Cerebellar nuclear complex (tissue), 1 donor: ENCODE data around the gene C2orf92.
"Not testable (repeated sequence)": the region's sequence is repeated elsewhere in the genome, so short reads cannot be mapped to it uniquely, and the experiment has no call there.

Experiments used
- DNase-seq, 2 experiments: peaks; one replicate each; lab custom pipeline; 2025; lab: John Stamatoyannopoulos, UW

The C2orf92 gene

DNA sequence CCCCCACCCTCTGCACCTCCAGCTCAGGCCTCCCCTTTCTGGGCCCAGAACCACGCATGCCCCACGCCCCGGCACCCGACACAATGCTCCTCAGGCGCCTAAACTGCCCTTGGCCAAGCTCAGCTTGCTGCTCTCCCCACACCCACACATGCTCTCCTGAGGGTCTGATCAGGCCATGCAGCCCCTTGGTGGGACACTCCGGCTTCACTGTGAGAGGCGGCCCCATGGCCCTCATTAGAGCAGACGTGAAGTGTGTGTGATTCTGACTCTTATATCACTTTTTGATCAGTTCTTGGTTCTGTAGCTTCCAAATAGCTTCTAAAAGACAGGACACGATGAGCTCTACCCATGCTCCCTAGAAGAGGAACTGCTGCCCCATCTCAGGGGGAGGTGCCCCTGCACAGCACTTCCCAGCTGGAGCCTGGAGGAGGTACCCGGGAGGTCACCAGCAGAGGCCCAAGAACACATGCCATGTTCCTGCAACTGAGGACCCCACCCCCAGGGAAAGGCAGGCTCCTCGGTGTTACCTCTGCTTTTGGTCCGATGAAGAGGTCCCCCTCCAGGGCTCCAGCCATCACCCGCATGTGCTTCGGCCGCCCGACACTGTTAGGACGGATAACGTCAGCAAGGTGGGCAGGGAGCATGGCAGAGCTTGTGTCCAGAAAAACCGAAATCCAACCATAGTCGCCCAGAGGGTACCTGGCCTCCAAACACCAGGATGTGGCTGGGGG lies 9.3 kb upstream of the C2orf92 start:
- no peak for DNase-seq

DNA sequence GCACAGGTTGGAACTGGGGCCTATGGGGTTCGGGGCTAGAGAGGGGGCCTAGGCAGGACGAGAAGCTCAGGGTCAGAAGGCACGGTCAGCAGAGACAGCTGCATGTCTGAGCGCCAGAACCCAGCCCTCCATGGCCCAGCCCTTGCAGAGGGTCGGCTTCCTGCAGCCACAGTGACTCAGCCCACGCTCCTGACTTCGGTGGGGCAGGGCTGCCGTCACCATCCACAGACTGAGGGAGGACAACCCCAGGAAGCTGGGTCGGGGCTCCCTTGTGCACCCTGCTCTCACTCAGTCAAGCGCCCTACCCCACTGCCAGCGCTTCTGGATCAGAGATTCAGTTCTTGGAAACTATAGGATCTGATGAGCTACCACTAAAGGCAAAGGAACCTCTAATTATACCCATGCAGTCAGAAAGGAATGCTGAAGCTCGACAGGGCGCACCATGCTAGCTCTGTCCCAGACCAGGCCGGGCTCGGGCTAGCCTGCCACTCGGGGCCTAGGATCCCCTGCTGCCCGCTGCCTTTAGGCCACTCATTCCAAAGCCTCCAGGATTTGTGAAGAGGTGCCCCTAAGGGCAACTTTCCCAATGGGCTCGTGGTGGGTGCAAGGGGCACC lies 8.6 kb upstream of the C2orf92 start:
- DNase-seq = no peak

DNA sequence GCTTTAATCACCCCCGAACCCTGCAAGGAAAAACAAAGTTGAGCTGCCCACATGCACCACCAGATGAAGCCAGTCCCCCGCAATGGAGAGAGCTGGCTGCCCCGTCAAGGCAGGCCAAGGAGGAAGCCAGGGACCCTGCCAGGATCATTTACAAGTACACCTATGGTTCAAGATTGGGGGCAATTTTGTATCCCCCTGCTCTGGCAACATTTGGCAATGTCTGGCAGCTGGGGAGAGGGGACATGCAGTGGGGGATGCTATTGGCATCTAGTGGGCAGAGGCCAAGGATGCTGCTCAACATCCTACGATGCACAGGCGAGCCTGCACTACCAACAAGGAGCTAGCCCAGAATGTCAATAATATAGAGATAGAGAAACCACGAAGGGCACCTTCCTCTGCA lies 7.6 kb upstream of the C2orf92 start:
- DNase-seq = no peak

DNA sequence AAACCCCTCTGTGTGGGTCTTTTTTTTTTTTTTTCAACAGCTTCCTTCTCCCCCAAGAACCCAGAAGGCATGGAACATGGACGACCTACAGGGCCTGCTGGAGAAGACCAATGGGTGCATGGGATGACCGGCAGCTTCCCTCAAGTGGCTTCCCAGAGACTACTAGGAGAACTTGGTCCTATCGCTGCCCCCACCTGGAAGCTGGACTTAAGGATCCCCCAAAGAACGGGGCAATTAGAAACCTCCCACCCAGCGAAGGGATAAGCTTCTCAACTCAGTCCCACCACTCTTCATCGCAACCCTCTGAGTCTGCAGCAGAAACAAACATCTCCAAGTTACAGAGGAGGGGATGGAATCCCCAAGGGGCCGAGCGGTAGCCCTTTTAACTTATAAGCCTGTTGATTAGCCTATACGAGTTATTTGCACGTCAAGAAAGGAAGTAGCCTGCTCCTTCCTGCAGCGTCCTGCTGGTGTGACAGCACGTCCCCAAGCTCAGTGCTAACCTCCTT lies 7.1 kb upstream of the C2orf92 start:
- no peak for DNase-seq

DNA sequence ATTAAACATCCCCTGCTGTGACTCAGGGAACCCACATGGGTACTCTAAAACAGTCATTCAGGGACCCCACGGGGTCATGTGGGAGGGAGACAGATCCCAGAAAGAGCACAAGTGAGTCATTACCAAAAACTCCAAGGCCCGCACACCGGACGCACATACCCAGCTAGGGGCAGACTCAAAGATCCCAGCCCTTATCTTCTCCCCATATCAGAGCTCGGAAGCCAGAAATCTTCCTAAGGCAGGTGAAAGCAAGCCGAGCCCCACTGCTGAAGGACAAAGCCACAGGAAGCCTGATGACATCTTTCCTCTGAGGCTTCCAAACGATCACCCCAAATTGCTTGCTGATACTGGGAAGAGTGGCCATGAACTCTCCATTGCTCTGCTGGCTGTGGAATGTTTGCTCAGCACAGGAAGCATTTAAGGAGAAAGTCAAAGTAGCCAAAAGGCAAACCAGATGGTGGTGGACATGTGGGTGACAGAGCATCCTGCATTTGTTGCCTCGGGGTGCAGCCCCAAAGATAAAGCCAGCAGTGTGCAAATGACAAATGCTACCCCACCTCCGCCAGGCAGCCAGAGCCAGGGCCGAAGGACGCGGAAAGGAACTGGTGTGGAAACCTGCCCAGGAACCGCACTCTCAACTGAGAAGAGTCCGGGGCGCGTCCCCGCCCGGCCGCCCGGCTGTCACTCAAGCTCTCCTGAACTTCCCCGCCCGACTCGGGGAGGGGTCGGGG lies 6.5 kb upstream of the C2orf92 start:
- peak; percentile 17 to 30 for DNase-seq

DNA sequence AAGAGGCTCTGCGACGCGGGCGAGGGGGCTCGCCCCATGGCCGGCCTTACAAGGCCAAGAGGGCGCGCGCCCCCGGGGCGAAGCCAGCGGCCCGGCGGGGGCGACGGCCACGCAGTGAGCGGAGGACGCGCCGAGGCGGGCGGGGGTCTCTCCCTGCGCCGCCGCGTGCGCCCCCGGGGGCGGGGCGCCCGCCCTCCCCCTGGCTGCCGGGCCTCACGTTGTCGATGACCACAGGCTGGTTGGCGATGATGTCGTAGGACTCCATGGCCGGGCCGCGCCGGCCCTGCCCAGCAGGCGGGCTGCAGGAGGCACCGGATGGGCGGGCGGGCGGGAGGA lies 5.9 kb upstream of the C2orf92 start:
- DNase-seq = no peak

DNA sequence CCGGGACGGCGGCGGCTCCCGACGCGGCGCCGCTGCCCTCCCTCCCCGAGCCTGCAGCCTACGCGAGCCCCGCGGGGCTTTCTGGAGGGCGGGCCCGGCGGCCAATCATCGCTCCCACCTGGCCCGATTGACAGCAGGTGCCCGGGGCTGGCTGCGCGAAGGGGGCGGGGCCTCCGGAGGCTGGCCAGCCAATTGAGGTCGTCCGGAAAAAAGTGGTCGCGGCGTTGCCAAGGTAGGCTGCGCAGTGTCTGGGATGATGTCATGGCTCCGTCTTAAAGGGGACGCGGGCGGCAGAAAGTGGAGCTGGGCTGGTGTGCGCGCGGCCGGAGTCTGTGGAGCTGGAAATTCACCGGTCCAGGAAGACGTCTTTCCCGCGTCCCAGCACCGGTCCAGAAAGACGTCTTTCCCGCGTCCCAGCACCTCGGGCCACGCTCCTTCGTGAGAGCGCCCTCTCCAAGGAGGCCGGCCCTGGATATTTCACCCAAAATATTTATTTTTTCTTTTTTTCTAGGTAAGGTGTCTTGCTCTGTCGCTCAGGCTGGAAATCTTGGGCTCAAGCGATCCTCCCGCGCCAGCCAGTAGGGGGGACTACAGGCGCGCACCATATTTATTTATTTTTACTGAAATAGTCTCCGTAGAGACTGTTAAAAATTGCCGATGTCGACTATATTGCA lies 5.4 kb upstream of the C2orf92 start, which contains the start of gene ACTR1B:
Gene ACTR1B (minus strand): TSS at position 83 of the 674 bp plus-strand sequence. CDS start 154 bp downstream, outside the sequence.
- peak; percentile 91 to 97 for DNase-seq

DNA sequence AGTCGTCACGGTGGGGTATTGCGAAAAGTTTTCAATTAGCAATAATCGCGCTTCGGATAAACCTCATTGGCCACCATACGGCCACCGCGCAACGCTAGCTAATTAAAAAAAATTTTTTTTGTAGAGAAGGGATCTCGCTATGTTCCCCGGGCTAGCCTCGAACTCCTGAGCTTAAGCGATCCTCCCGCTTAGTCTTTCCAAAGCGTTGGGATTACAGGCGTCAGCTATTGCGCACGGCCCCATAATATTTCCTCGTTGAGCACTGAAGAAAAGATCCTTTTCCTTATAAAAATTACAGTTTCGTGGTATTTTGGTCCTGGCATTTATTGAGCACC lies 4.9 kb upstream of the C2orf92 start:
- no peak for DNase-seq

DNA sequence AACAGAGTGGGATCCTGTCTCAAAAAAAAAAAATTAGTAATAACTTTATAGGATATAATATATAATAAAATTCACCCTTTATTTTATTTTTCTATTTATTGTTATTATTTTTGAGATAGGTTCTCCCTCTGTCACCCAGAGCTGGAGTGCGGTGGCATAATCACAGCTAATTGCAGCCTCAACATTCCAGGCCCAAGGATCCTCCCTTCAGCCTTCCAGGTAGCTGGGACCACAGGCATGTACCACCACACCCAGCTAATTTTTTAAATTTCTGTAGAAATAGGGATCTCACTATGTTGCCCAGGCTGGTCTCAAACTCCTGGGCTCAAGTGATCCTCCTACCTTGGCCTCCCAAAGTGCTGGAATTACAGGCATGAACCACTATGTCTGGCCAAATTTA lies 958 bp downstream of the C2orf92 start:
- DNase-seq = no peak

DNA sequence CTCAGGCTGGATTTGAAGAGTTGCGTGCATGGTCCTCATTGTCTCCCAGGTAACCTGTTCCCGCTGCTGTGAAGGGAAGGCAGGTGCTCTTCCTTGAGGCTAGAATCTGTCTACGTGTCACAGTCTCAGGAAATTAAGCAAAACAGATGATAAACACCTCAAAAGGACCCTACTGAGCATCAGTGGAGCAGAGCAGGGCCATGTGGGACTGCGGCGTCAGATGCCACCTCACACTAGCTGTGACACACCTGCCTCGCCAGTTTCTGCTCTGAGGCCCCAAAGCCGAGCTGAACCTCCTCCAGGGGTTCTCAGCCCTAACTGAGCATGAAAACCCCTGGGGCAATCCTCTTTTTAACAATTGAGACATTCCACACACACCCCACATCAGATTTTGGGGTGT lies 2.0 kb downstream of the C2orf92 start:
- no peak for DNase-seq

DNA sequence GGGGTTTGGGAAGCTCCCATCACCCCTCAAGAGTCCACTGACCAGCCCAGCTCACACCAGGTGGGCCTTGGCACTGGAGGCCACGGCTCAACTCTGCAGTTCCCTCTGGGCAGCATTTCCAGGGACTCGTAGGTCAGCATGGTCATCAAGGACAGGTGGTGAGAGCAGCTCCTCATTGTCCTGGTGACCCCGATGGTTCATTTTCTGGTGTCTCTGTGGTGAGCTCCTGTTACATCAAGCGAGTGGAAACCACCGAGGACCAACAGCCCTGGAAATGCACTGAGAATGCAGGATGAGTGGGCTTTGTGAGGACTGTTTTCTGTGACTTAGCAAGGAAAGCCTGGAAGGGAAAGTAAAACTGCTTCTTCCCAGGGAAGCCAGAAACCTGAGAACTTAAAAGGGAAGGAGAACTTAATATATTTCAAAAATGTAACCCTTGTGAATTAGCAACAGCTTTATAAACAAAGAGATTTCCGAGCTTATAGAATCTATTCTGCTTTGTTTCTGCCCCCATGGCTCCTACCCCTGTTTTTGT lies 3.2 kb downstream of the C2orf92 start:
- DNase-seq = not testable (repeated sequence)

DNA sequence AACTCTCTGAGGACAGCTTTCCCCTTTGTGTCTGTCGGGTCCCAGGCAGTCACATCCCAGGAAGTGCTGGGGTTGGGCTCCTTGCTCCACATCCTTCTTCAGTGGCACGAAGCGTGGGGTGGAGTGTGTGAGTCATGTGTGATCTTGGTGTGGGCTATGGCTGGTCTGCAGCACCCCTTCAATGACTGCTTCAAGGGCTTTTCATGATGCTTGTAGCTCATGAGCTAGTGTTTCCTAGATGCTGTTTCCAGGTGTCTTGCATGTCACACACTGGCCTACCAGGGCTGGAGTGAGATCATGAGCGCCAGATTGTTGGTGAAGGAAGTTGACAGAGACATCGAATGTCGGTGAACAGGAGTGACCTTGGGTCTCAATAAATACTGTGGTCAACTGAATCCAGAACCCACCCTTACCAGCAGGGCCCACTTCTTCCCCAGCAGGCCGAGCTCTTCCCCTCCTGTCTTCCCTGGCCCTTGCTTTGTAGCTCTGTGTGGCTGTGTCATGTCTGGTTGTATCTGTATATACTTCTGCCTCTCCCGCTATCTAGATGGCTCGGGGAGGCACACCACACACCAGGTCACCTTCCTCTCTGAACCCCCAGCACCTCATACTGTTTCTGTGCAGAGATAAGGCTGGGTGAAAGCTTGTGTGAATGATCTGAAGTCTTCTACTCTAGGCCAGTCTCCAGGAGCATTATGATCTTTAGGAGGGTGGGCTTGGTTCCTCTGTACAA lies 3.8 kb downstream of the C2orf92 start:
- no peak for DNase-seq

DNA sequence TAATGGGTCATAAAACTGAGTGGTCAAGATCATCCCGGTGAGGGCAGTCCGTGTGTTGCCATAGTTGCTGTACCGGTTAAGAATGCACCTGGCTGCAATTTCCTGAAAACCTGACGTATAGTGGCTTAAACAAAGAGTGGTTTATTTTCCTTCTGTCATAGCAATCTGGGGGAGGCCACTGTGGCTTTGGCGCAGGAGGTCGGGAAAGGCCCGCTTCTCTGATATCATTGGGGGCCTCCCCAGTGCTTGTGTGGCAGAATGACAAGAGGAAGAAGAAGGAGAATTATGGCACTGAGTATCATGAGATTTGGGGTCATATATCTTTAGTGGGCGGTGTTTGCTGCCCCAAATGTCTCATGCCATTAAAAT lies 4.4 kb downstream of the C2orf92 start:
- DNase-seq = no peak

DNA sequence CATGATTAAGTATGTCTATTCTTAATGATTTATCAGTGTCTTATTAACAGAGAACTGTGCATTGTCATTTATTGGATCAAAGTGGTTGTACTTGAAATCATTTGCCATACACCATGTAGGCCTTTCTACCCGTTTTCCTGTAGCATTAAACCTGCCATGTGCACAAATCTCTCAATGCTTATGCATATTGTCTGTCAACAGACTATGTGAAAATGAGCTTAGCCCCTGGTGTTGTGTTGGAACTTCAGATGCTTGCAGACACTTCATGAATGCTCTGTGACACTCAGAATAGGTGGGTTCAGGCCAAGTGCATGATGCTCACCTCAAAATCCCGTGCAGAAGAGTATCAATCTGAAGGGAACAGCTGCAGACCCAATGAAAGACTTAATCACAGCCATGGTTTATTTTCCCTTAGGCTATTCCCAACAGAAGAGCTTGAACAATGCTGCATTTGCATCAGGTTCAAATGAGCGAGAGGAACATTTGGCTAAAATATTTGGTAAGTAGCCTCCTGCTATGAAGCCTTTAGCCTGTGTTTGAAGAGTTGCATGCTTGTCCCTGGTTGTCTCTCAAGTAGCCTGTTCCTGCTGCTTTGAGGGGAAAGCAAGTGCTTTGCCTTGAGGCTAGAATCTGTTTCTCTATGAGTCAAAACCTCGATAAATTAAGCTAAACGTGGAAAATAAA lies 6.1 kb downstream of the C2orf92 start:
- DNase-seq = no peak

DNA sequence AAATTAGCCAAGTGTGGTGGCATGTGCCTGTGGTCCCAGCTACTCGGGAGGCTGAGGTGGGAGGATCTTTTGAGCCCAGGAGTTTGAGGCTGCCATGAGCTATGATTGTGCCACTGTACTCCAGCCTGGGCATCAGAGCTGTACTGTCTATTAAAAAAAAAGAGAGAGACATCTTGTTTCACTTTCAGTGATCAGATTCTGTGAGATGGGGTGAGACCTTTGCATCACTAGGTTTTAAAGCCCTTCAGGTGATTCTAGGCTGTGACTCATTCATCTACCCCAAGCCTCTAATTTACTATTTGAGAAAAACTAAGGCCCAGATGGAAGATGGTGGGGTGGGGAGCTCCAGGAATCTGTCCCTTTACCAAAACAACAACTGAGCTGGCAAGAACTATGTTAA lies 7.1 kb downstream of the C2orf92 start:
- DNase-seq = no peak

DNA sequence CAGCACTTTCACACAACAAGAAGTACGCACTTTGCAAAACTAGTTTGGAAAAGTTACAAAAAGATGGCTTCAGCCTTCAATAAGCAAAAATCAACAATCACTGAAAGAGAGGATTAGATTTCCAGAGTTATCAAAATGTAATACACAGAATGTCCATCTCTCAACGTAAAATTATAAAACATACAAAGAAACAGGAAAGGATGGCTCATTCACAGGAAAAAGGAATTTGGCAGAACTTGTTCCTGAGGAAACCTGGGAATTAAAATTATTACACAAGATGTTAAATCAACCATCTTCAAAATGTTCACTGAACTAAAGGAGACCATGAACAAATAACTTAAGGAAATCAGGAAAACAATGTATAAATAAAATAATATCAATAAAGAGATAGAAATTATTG lies 8.0 kb downstream of the C2orf92 start:
- DNase-seq = no peak

DNA sequence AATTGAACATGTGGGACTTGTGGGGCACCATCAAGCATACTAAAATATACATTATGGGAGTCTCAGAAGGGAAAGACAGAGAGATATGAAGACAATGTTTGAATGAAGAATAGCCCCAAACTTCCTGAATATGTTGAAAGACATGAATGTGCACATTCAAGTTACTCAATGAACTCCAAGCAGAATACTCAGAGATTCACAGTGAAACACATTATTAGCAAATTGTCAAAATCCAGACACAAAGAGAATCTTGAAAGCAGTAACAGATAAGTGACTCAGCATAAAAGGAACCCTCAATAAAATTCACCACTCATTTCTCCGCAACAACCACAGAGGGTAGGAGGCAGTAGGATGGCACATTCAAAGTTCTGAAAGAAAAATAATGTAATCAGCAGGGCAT lies 8.8 kb downstream of the C2orf92 start:
- DNase-seq = no peak

DNA sequence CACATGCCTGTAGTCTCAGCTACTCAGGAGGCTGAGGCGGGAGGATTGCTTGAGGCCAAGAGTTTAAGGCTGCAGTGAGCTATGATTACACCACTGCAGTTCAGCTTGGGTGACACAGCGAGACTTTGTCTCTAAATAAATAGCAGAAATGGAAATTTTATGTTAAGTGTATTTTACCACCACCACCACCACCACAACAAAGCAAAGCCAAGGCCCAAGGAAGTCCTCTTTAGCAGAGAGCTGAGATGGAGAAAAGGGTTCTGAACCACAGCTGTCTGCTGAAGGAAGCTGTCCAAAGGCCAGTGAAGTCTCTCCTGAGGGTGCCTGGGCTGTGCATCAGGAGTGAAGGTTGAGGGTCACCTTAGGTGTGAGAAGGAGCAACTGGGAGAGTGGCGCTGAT lies 17.7 kb downstream of the C2orf92 start:
- DNase-seq = not testable (repeated sequence)

DNA sequence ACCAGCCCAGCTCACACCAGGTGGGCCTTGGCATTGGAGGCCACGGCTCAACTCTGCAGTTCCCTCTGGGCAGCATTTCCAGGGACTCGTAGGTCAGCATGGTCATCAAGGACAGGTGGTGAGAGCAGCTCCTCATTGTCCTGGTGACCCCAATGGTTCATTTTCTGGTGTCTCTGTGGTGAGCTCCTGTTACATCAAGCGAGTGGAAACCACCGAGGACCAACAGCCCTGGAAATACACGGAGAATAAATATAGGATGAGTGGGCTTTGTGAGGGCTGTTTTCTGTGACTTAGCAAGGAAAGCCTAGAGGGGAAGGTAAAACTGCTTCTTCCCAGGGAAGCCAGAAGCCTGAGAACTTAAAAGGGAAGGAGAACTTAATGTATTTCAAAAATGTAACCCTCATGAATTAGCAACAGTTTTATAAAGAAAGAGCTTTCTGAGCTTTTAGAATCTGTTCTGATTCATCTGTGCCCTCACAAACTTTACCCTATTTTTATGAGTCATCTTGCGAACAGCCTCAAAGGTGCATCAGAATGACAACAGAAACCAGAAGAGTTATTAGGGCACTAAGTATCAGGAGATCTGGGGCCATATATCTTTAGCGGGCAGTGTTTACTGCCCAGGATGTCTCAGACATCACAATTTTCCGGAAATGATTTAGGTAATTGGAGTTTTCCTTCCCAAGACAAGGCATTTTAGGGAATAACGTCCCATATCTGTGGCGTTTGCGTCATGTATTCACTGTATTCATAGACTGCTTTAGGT lies 18.7 kb downstream of the C2orf92 start:
- DNase-seq = no peak

DNA sequence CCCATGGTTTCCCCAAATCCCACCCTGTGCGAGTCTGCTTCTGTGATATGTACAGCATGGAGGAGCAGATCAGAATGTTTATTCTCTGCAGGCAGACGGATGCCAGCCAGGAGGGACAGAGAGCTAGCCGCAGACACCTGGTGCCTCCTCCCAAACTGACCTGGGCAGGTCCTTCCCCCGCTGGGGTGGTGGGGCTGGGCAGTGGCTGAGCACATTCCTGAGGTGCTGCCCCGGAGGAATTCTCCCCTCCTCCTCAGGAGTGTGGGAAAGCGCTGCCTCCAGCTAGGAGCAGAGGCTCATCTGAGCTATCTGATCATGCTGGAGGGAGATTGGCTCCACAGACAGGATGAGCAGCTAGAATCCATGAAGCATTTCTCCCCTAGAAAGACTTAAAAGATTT lies 21.7 kb downstream of the C2orf92 start:
- no peak for DNase-seq
